ENCODE measurements around the gene UNC5CL. TPM values are rescaled to one million over a fixed set of nuclear protein-coding genes. Genes with fewer than 3 reads are reported as not detected.
"Not testable (repeated sequence)": the region's sequence is repeated elsewhere in the genome, so short reads cannot be mapped to it uniquely, and the experiment has no call there.

The UNC5CL gene
- total RNA-seq, 1 donor from 2014 or later = 0.51 TPM

DNA sequence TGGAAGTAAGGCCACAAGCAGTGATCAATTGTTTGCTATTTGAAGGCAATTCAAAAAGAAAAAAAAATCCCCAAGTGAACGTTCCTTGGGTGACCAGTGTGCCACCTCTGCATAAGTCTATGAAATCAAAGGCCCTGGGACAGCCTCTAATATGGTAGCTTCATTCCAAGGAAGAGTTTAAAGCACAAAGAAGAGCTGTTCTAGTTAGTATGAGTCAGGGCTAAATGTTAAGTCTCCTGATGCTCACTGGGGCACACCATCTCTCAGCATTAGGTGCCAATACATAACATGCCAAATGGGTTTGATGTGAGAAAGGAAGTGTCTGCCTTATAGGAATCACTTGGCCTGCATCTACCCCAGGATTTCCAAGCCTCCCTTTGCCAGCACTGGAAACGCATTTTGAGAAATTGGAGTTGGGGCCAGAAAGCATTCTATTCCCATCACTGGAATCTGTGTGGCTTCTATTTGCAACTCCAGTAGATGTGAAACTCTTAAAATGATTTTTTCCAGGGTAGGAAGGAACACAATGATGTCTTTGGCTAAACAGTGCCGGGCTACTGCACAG is 13.0 kb downstream of the UNC5CL start:
- Mint-ChIP-seq H3K27me3 (ENCODE audit: unreplicated experiment) (peaks cover 1% of the 10 kb centered on the region), H3K27ac (ENCODE audit: unreplicated experiment) (no peak overlapping the region), H3K9me3 (ENCODE audit: unreplicated experiment) (no peaks in the 10 kb centered on the region), H3K36me3 (ENCODE audit: unreplicated experiment) (no peaks in the 10 kb centered on the region), H3K4me3 (ENCODE audit: unreplicated experiment) (no peak overlapping the region), H3K4me1 (ENCODE audit: unreplicated experiment) (peaks cover 44% of the 10 kb centered on the region)
- TF ChIP-seq, protein P1, sequence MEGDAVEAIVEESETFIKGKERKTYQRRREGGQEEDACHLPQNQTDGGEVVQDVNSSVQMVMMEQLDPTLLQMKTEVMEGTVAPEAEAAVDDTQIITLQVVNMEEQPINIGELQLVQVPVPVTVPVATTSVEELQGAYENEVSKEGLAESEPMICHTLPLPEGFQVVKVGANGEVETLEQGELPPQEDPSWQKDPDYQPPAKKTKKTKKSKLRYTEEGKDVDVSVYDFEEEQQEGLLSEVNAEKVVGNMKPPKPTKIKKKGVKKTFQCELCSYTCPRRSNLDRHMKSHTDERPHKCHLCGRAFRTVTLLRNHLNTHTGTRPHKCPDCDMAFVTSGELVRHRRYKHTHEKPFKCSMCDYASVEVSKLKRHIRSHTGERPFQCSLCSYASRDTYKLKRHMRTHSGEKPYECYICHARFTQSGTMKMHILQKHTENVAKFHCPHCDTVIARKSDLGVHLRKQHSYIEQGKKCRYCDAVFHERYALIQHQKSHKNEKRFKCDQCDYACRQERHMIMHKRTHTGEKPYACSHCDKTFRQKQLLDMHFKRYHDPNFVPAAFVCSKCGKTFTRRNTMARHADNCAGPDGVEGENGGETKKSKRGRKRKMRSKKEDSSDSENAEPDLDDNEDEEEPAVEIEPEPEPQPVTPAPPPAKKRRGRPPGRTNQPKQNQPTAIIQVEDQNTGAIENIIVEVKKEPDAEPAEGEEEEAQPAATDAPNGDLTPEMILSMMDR (IDR thresholded peaks at IDR 0.05) = no peak
- DNase-seq (ENCODE audit: extremely low spot score, unreplicated experiment) = no peak

DNA sequence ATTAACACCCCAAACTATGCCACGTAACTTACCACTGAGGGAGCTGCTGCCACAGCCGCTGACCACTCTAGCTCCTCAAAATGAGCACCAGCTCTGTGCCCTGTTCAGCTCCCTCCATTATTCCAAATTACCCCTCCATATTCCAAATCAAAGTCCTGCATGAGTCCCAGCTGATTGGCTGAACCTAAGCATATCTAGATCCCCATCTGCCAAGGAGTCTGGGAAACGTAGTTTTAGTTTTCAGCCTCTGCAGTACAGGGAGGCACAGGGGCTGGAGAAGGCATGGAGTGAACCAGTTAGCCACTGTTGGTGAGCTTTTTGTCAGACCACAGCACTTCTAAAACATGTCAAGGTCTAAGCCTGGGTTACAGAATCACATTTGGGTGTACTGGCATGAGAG is 15.9 kb downstream of the UNC5CL start:
- Mint-ChIP-seq H3K4me1 (ENCODE audit: unreplicated experiment) (peaks cover 33% of the 10 kb centered on the region), H3K9me3 (ENCODE audit: unreplicated experiment) (no peaks in the 10 kb centered on the region), H3K27ac (ENCODE audit: unreplicated experiment) (peak overlapping the region; percentile 19), H3K36me3 (ENCODE audit: unreplicated experiment) (no peaks in the 10 kb centered on the region), H3K27me3 (ENCODE audit: unreplicated experiment) (no peaks in the 10 kb centered on the region), H3K4me3 (ENCODE audit: unreplicated experiment) (no peak overlapping the region)
- no peak for DNase-seq (ENCODE audit: extremely low spot score, unreplicated experiment)
- TF ChIP-seq, protein P1 (IDR thresholded peaks at IDR 0.05) = no peak

DNA sequence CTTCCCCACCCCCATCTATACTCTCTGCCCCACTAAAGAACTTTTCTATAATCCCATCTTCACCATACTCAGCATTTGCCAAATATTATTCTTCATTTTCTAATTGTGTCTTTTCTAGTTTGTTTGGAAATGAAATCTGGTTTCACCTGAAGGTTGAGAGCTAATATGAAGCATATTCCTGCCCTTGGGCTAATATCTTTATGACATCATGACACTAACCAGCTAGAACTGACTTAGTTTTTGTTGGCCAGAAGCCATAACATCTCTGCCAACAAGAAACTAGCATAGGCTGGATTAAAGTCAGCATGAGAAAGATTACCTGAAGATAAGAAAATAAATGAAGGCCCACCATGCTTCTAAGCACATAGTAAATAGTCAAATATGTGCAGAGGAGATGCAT is 16.7 kb downstream of the UNC5CL start:
- Mint-ChIP-seq H3K36me3 (ENCODE audit: unreplicated experiment) (no peaks in the 10 kb centered on the region), H3K27ac (ENCODE audit: unreplicated experiment) (peak overlapping the region; percentile 19), H3K4me1 (ENCODE audit: unreplicated experiment) (peaks cover 26% of the 10 kb centered on the region), H3K27me3 (ENCODE audit: unreplicated experiment) (no peaks in the 10 kb centered on the region), H3K4me3 (ENCODE audit: unreplicated experiment) (no peak overlapping the region), H3K9me3 (ENCODE audit: unreplicated experiment) (no peaks in the 10 kb centered on the region)
- TF ChIP-seq, protein P1 (IDR thresholded peaks at IDR 0.05) = no peak
- DNase-seq (ENCODE audit: extremely low spot score, unreplicated experiment) = no peak

DNA sequence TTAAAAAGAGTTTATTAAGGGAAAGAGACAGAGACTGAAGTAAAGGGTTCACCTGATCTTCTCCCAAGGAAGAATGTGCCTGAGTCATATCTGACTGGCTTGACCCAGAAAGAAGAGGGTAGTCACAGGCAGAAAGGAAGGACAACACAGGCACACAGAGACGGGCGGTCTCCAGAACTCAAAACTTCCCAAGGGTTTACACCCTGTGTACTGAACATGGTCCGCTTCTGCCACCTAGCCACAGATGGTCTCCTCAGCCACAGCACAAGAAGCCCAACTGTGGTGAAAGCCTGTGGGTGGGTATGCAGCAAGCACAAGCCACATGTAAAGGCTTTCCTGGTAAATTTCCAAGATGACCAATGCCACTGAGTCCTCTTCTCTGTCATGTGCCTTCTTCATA is 17.2 kb downstream of the UNC5CL start:
- no peak overlapping the region for H3K4me3 Mint-ChIP-seq (ENCODE audit: unreplicated experiment)
- DNase-seq (ENCODE audit: extremely low spot score, unreplicated experiment) = no peak
- no peaks in the 10 kb centered on the region for H3K27me3 Mint-ChIP-seq (ENCODE audit: unreplicated experiment)
- H3K27ac Mint-ChIP-seq (ENCODE audit: unreplicated experiment) = peak overlapping the region; percentile 19
- no peaks in the 10 kb centered on the region for H3K9me3 Mint-ChIP-seq (ENCODE audit: unreplicated experiment)
- TF ChIP-seq, protein P1 (IDR thresholded peaks at IDR 0.05) = peak; percentile 51
- H3K4me1 Mint-ChIP-seq (ENCODE audit: unreplicated experiment) = peaks cover 23% of the 10 kb centered on the region
- no peaks in the 10 kb centered on the region for H3K36me3 Mint-ChIP-seq (ENCODE audit: unreplicated experiment)

DNA sequence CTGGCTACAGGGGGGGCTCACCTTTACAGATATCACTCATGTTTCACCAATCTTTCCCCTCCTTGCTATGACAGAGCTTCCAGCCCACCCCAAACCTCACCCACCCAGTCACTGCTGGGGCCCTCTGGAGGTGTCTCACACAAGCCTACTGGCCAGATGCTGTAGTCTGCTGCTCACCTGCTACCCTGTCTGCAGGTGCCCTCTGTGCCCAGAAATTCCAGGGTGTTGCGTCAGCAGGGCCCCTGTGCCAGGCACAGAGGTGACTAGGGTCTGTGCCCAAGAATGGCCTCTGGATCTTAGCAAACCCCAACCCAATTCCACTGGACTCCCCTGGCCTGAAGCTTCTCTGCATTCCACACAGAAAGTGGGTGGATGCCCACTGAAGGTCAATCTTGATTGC is 21.4 kb downstream of the UNC5CL start:
- TF ChIP-seq, protein P1 (IDR thresholded peaks at IDR 0.05) = no peak
- DNase-seq (ENCODE audit: extremely low spot score, unreplicated experiment) = no peak
- H3K9me3 Mint-ChIP-seq (ENCODE audit: unreplicated experiment) = no peaks in the 10 kb centered on the region
- H3K27ac Mint-ChIP-seq (ENCODE audit: unreplicated experiment) = no peak overlapping the region
- no peaks in the 10 kb centered on the region for H3K36me3 Mint-ChIP-seq (ENCODE audit: unreplicated experiment)
- peaks cover 5% of the 10 kb centered on the region for H3K27me3 Mint-ChIP-seq (ENCODE audit: unreplicated experiment)
- no peak overlapping the region for H3K4me3 Mint-ChIP-seq (ENCODE audit: unreplicated experiment)
- peaks cover 13% of the 10 kb centered on the region for H3K4me1 Mint-ChIP-seq (ENCODE audit: unreplicated experiment)

DNA sequence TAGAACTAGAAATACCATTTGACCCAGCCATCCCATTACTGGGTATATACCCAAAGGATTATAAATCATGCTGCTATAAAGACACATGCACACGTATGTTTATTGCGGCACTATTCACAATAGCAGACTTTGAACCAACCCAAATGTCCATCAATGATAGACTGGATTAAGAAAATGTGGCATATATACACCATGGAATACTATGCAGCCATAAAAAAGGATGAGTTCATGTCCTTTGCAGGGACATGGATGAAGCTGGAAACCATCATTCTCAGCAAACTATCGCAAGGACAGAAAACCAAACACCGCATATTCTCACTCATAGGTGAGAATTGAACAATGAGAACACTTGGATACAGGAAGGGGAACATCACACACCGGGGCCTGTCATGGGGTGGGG is 23.2 kb downstream of the UNC5CL start:
- H3K27ac Mint-ChIP-seq (ENCODE audit: unreplicated experiment); DNase-seq (ENCODE audit: extremely low spot score, unreplicated experiment); H3K9me3 Mint-ChIP-seq (ENCODE audit: unreplicated experiment); H3K4me3 Mint-ChIP-seq (ENCODE audit: unreplicated experiment); H3K36me3 Mint-ChIP-seq (ENCODE audit: unreplicated experiment); H3K4me1 Mint-ChIP-seq (ENCODE audit: unreplicated experiment): not testable (repeated sequence)
- peaks cover 12% of the 10 kb centered on the region for H3K27me3 Mint-ChIP-seq (ENCODE audit: unreplicated experiment)

All from osteocyte (in vitro differentiated cells).